GM18868 (cell line): Measurements from ENCODE around the gene CNTROB.

Experiments used
- ATAC-seq: cut with Tn5 transposase; IDR thresholded peaks from one replicate; pipeline ENCODE4 v1.9.1; 2021; ENCODE audit warnings: mild to moderate bottlenecking, moderate library complexity; ENCODE audit not compliant: unreplicated experiment

Gene CNTROB

DNA sequence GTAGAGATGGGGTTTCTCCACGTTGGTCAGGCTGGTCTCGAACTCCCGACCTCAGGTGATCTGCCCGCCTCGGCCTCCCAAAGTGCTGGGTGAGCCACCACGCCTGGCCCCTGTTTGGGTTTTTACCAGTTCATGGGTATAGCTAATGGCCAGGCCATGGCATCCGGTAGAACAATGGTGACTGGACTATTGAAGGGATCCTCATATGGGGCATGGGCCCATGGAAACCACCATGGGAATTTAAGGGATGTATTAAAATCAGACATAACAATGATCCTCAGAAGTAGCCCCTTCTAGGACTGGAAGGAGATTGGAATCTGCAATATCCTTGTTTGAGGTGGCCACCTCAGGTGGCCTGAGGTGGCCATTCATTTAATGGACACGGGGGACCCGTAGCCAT lies 52.9 kb downstream of the CNTROB start:
- no peak for ATAC-seq

GRCh38 chr17:7987112-7987893 lies 55.3 kb downstream of the CNTROB start:
- ATAC-seq = no peak

DNA sequence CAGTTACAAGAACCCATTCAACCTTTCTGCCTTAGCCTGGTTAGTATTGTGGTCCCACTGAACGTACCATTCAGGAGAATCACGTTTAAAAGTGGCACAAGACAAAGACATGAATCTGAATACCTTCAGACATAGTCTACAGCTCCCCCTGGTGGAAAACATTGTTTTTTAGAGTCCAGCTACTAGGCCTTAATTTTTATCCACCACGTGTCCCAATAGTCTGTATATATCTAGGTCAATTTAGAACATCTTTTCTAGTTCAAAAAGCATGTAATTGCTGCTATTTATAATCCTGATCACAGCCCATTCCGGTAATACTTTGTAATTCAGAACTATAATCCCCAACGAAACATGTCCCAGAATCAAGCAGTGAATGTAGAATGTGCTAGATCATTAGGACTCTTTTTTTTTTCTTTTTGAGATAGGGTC lies 56.8 kb downstream of the CNTROB start:
- no peak for ATAC-seq

DNA sequence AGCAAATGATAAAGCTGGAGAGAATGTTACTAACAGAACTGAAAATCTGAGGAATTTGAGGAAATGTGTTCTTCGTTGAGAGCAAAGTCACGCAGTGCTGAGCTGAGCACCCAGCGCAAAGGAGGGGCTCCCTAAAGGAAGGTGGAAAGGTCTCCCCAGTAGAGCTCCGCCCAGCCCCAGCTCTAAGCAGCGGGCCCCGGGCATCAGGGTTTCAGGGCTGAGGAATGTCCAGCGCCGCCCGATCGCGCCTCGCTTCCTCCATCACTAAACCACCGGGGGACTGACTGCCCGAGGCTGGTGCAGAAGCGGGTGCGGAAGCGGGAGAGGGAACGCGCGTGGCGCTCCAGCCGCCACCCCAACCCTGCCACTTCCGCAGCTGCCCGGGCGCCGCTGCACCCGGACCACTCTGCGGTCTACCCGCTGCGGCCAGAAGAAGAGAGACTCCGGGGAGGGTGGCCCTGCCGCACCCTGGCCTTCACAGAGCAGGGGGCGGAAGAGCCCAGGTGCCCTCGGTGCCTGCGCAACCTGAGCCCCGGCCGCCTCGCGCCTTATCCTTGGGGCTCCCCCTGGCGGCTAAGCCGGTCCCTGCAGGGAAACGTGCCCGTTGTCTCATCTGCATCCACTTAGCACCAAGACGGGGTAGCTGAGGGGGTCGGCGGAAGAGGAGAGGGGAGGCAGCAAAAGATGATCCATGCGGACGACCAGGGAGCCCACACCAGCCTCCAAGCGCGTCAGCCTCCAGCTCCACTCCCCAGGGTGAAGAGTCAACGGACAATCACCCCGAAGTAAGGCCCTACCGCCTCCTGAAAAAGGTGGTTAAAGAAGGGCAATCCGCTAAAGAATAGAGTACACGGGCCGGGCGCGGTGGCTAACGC lies 58.0 kb downstream of the CNTROB start:
- ATAC-seq = peak; percentile 70

DNA sequence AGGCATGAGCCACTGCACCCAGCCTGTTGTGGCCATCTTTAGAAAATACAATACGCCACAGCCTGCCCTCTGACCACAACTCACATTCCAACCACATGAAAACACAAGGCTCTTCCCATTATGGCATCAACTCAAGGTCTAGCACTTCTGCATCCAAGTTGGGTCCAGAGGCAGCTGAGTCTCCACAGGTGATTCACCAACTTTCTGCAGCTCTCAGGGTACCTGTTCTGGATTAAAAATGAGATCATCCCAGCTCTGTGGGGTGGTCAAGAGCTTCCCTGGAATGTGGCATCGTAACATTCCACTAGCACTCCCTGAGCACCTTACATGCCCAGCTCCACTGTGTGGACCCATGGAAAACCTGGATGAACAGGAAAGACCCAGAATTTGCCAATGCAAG lies 60.5 kb downstream of the CNTROB start:
- no peak for ATAC-seq

DNA sequence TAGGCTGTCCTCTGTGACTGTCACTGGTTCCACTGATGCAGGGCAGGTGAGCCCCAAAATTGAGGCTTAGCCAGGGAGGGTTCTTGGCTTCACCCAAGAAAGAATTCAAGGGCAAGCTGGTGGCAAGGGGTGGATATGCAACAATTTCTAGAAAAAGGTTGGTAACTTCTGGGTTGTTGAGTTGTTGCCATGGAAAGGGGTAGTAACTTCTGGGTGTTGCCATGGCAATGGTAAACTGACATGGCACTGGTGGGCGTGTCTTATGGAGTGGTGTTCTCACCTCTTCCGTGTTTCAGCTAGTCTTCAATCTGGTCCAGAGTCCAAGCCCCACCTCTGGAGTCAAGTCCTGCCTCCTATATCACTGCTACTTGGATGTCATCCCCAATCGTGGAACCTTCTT lies 60.9 kb downstream of the CNTROB start:
- no peak for ATAC-seq

GRCh38 chr17:7993972-7994589 lies 62.1 kb downstream of the CNTROB start:
- no peak for ATAC-seq

- no peak for ATAC-seq
Observed at GRCh38 chr17:7995724-7996123, 63.7 kb downstream of the CNTROB start.

DNA sequence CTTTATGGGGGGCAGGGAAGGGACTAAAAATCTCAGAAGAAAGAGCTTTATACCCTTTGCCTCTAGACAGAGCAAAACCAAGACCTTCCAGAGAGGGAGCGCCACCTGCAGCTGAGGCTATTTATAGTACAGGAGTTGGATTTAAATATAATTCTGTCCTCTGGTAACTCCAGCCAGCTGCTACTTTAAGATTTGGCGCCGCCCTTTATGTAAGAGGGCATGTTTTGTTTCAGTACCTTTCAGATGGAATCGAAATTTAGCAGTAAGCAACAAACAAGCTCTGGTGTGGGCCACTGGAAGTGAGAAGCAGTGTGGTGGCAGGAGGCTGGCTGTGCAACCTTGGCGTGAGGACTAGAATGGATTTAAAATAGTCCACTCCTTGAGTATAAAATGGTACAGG lies 65.2 kb downstream of the CNTROB start:
- no peak for ATAC-seq
